H1 (cell line): Measurements from ENCODE around the gene ATP7B.
"Not testable (repeated sequence)": the region's sequence is repeated elsewhere in the genome, so short reads cannot be mapped to it uniquely, and the experiment has no call there.

Experiments
- CHD7 ChIP-seq: fragments of 300-600 bp; sonication (generic); IDR thresholded peaks from 2 replicates; pipeline ENCODE4 v1.7.1; 2012; ENCODE audit warnings: low read length, moderate library complexity, mild to moderate bottlenecking, inconsistent platforms; ENCODE audit not compliant: insufficient replicate concordance
- CTCF ChIP-seq, 3 experiments: IDR thresholded peaks; 1 replicate in 2 of 3; 2 replicates in 1 of 3; pipeline versions ENCODE4 v1.5.1 to v1.6.1; 2011; ENCODE audit warnings: low read length in 3 of 3, mild to moderate bottlenecking in 3 of 3, inconsistent platforms in 2 of 3, low read depth in 1 of 3, moderate library complexity in 1 of 3; ENCODE audit not compliant: insufficient read depth in 1 of 3; ENCODE audit errors: control extremely low read depth in 1 of 3
- EZH2 ChIP-seq: fragments of 200-600 bp; sonication (generic); IDR thresholded peaks from 2 replicates; pipeline ENCODE4 v1.7.1; 2012; ENCODE audit warnings: low read depth, mild to moderate bottlenecking, moderate library complexity, low read length, inconsistent platforms; ENCODE audit not compliant: severe bottlenecking
- JUN ChIP-seq: IDR thresholded peaks from 2 replicates; pipeline ENCODE4 v1.6.1; 2011; ENCODE audit warnings: low read depth, mild to moderate bottlenecking, improper control_type of control experiment, low read length
- NRF1 ChIP-seq: IDR thresholded peaks from 2 replicates; pipeline ENCODE4 v1.6.1; 2011; ENCODE audit warnings: mild to moderate bottlenecking, low read depth, low read length, improper control_type of control experiment
- POLR2AphosphoS5 ChIP-seq: IDR thresholded peaks from 2 replicates; pipeline ENCODE4 v1.6.1; 2011; ENCODE audit warnings: low read depth, low read length

GRCh38 chr13:51909265-51909664 lies 102.0 kb downstream of the ATP7B start:
- TF ChIP-seq JUN; NRF1; POLR2AphosphoS5; EZH2; CTCF (IDR thresholded peaks at IDR 0.05; ENCODE audit: control extremely low read depth in 1 of 3, insufficient read depth in 1 of 3, low read depth in 1 of 3, low read length in 3 of 3); CHD7: not testable (repeated sequence)
